PFSK-1 (cell line): ENCODE data around the gene KDF1.

Experiments
- FOXP2 ChIP-seq: optimal IDR thresholded peaks from 2 replicates; pipeline ENCODE3; 2011; ENCODE audit warnings: borderline replicate concordance, control low read depth, inconsistent platforms; ENCODE audit not compliant: insufficient read depth; ENCODE audit errors: extremely low read length, extremely low read depth
- POLR2AphosphoS5 ChIP-seq: IDR thresholded peaks from 2 replicates; pipeline ENCODE4 v1.6.1; 2012; ENCODE audit warnings: low read depth, mild to moderate bottlenecking, control low read depth, low read length, moderate library complexity
- SIN3A ChIP-seq: IDR thresholded peaks from 2 replicates; pipeline ENCODE4 v1.6.1; 2012; ENCODE audit warnings: mild to moderate bottlenecking, low read length, moderate library complexity, borderline replicate concordance; ENCODE audit not compliant: insufficient read depth
- TAF1 ChIP-seq: IDR thresholded peaks from 2 replicates; pipeline ENCODE4 v1.6.1; 2012; ENCODE audit warnings: low read length, control low read depth, borderline replicate concordance; ENCODE audit not compliant: insufficient read depth

DNA sequence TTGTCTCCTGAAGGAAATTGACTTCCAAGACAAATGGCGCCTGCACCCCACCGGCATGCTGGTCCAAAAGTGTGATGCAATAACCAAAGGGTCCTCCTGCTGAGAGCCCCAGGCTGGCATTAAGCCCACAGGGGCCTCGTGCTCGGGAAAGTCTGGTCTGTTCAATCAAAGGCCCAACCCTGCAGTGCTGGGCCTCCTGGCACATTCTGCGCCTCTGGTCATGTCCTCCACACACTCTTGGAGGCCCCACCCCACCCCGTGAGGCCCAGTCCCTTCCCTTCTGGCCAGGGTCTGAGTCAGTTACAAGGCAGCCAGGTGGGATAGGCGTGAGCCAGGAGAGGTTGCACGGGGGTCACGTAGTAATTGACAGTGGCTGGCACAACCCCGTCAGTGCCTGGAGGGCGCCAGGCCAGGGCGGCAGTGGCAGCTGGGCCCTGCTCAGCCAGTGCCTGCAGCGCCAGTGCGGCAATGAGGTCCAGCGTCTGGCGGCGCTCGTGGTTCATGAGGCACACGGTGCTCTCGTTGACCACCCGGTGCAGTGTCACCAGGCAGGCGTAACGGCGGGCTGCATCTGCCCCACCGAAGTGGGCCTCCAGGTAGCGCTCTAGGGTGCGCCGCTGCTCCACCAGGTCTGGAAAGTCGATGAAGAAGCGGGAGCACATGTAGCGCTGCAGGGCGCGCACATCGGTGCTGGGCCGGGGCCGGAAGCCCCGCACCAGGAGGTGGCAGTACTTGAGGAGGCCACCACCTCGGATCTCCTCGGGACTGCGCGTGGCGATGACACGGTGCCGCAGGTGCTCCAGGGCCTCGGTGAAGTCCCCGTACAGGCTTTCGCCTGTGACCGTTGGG is 45.6 kb upstream of the KDF1 start:
- TF ChIP-seq TAF1 (no peak), POLR2AphosphoS5 (no peak), SIN3A (no peak), FOXP2 (no peak)
